ENCODE results near the gene COL11A2. TPM values are rescaled to one million over a fixed set of nuclear protein-coding genes. Genes with fewer than 3 reads are reported as not detected.
A peak's percentile ranks its signal among the peaks of the same experiment; 100 is the strongest.

COL11A2 gene
- 0.25 TPM for total RNA-seq

DNA sequence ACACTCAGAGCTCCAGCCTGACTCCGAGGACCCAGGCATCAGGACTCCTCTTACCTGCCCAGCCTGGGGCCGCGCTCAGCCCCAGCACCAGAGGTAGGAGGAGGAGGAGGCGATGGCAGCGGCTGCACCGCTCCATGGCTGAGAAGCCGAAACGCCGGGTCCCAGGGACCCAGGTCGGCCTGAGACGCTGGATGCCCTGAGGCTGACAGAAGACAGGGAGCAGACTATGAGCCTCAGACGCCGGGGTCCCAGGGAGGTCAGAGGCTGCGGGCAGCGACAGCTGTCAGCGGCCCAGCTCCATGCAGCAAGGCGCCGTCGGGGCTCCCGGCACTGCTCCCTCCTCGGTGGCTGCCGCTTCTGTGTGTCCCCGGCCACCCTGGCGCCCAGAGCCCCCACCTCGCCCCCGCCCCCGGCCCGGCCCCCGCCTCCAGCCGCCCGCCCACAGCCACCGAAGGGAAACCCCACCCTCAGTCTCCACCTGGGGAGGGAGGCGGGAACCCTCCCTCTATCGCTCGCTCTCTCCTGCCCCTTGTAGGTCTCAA, at the start of gene COL11A2:
COL11A2 (minus strand) TSS at position 363 of the 542 bp plus-strand sequence; CDS start at position 136, 227 bp downstream.
- intact Hi-C loops (cut with DNase I) = no loop called here
- Histone ChIP-seq H3K4me1 (peaks cover 18% of the 10 kb centered on the region), H3K27ac (peak within 1 kb of the TSS; percentile 71), H3K9me3 (no peaks in the 10 kb centered on the region), H3K27me3 (no peaks in the 10 kb centered on the region), H3K36me3 (peaks cover 0 to 21% of the 10 kb centered on the region in 2 donors), H3K4me3 (peak within 1 kb of the TSS; percentile 44 to 47)
- TF ChIP-seq, protein P1, sequence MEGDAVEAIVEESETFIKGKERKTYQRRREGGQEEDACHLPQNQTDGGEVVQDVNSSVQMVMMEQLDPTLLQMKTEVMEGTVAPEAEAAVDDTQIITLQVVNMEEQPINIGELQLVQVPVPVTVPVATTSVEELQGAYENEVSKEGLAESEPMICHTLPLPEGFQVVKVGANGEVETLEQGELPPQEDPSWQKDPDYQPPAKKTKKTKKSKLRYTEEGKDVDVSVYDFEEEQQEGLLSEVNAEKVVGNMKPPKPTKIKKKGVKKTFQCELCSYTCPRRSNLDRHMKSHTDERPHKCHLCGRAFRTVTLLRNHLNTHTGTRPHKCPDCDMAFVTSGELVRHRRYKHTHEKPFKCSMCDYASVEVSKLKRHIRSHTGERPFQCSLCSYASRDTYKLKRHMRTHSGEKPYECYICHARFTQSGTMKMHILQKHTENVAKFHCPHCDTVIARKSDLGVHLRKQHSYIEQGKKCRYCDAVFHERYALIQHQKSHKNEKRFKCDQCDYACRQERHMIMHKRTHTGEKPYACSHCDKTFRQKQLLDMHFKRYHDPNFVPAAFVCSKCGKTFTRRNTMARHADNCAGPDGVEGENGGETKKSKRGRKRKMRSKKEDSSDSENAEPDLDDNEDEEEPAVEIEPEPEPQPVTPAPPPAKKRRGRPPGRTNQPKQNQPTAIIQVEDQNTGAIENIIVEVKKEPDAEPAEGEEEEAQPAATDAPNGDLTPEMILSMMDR (IDR thresholded peaks at IDR 0.05) = no peak
- no peak for TF ChIP-seq POLR2A (IDR thresholded peaks at IDR 0.05)
- TF ChIP-seq POLR2AphosphoS5 (IDR thresholded peaks at IDR 0.05; ENCODE audit: insufficient read depth in 1 of 2, low read depth in 1 of 2) = no peak
- no peak for DNase-seq (ENCODE audit: extremely low spot score in 2 of 2)

DNA sequence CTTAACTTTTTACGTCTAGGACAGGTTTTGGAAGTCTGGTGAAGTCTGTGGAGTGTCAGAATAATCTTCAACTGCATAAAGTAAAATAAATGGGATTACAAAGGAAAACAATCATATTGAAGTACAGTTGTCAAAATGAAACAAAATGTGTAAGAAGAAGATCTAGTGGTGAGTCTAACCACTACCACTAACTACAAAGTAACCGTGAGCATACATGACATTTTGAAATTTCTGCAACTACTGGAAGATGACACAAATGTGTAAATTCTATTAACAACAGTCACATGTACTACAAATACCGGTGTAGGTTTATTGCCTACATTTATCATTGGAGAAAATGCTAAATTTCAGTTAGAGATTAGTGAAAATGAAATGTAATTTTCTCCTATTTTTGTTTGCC, 49.7 kb upstream of the COL11A2 start:
- intact Hi-C loops (cut with DNase I) = loop anchor here (10.0 kb wide), 1 partner anchor 127 kb away; no protein-coding TSS in a partner anchor
- Histone ChIP-seq H3K36me3 (no peaks in the 10 kb centered on the region), H3K27me3 (no peaks in the 10 kb centered on the region), H3K9me3 (no peaks in the 10 kb centered on the region), H3K27ac (no peak overlapping the region), H3K4me1 (no peaks in the 10 kb centered on the region), H3K4me3 (no peak overlapping the region)
- TF ChIP-seq POLR2A (IDR thresholded peaks at IDR 0.05) = no peak
- TF ChIP-seq, protein P1 (IDR thresholded peaks at IDR 0.05) = no peak
- no peak for TF ChIP-seq POLR2AphosphoS5 (IDR thresholded peaks at IDR 0.05; ENCODE audit: insufficient read depth in 1 of 2, low read depth in 1 of 2)
- no peak for DNase-seq (ENCODE audit: extremely low spot score in 2 of 2)

DNA sequence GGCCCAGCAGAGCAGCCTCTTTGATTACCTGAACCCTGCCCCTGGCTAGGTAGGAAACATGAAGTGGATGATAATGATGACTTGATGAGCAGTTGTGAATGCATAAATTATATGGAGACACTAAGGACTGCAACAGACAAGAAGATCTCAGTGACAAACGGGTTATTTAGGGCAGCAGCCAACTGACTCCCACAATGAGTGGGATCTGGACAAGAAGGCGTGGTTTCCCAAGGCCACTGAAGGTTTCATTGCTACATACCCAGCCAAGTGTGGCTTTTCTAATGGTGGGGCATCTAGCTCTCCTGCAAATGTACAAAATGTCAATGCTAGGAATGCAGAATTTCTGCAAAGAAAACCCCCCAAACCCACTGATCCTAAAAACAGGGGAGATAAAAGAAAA, 45.5 kb upstream of the COL11A2 start:
- H3K4me1 ChIP-seq = no peaks in the 10 kb centered on the region
- H3K27ac ChIP-seq = no peak overlapping the region
- no peak for TF ChIP-seq POLR2A (IDR thresholded peaks at IDR 0.05)
- TF ChIP-seq, protein P1 (IDR thresholded peaks at IDR 0.05) = no peak
- no peak for DNase-seq (ENCODE audit: extremely low spot score in 2 of 2)
- no peaks in the 10 kb centered on the region for H3K36me3 ChIP-seq
- H3K9me3 ChIP-seq = no peaks in the 10 kb centered on the region
- no peaks in the 10 kb centered on the region for H3K27me3 ChIP-seq
- H3K4me3 ChIP-seq = no peak overlapping the region
- intact Hi-C loops (cut with DNase I) = no loop called here

DNA sequence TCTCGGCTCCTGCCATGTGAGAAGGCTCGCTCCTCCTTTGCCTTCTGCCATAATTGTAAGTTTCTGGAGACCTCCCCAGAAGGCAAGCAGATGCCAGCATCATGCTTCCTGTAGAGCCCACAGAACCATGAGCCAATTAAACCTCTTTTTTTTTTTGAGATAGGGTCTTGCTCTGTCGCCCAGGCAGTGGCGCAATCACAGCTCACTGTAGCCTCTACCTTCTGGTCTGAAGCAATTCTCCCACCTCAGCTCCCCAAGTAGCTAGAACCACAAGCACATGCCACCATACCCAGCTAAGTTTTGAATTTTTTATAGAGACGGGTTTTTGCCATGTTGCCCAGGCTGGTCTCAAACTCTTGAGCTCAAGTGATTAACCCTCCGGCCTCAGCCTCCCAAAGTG, 44.6 kb upstream of the COL11A2 start:
- no peak overlapping the region for H3K27ac ChIP-seq
- no peaks in the 10 kb centered on the region for H3K27me3 ChIP-seq
- H3K9me3 ChIP-seq = no peaks in the 10 kb centered on the region
- no peaks in the 10 kb centered on the region for H3K36me3 ChIP-seq
- H3K4me1 ChIP-seq = no peaks in the 10 kb centered on the region
- DNase-seq (ENCODE audit: extremely low spot score in 2 of 2) = no peak
- TF ChIP-seq, protein P1 (IDR thresholded peaks at IDR 0.05) = no peak
- TF ChIP-seq POLR2AphosphoS5 (IDR thresholded peaks at IDR 0.05; ENCODE audit: insufficient read depth in 1 of 2, low read depth in 1 of 2) (no peak), POLR2A (IDR thresholded peaks at IDR 0.05) (no peak)
- intact Hi-C loops (cut with DNase I) = no loop called here
- no peak overlapping the region for H3K4me3 ChIP-seq

DNA sequence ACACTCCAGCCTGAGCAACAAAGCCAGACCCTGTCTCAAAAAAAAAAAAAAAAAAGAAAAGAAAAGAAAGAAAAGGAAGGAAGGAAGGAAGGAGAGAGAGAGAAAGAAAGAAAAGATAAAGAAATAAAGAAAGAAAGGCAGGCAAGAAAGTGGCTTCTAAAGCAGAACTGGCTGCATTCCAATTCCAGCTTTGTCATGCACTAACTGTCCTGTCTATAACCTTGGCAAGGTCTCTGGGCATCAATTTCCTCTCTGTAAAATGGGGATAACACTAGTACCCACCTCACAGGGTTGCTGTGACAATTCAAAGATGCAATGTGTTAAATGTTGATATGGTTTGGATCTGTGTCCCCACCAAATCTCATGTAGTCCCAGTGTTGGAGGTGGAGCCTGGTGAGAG, 44.1 kb upstream of the COL11A2 start:
- Histone ChIP-seq H3K36me3 (no peaks in the 10 kb centered on the region), H3K4me3 (no peak overlapping the region), H3K27ac (no peak overlapping the region), H3K9me3 (no peaks in the 10 kb centered on the region), H3K27me3 (no peaks in the 10 kb centered on the region), H3K4me1 (no peaks in the 10 kb centered on the region)
- intact Hi-C loops (cut with DNase I) = no loop called here
- no peak for DNase-seq (ENCODE audit: extremely low spot score in 2 of 2)
- TF ChIP-seq POLR2A (IDR thresholded peaks at IDR 0.05) = no peak
- no peak for TF ChIP-seq POLR2AphosphoS5 (IDR thresholded peaks at IDR 0.05; ENCODE audit: insufficient read depth in 1 of 2, low read depth in 1 of 2)
- TF ChIP-seq, protein P1 (IDR thresholded peaks at IDR 0.05) = no peak

All from vagina (tissue), 2 donors.